DMS114 treated with DMSO at 0.1 percent for 48 hours (cell line): Measurements from ENCODE around the gene MID1.

Source experiments
- DNase-seq: peaks from one replicate; lab custom pipeline; 2025; ENCODE audit not compliant: unreplicated experiment; lab: John Stamatoyannopoulos, UW

Gene MID1

DNA sequence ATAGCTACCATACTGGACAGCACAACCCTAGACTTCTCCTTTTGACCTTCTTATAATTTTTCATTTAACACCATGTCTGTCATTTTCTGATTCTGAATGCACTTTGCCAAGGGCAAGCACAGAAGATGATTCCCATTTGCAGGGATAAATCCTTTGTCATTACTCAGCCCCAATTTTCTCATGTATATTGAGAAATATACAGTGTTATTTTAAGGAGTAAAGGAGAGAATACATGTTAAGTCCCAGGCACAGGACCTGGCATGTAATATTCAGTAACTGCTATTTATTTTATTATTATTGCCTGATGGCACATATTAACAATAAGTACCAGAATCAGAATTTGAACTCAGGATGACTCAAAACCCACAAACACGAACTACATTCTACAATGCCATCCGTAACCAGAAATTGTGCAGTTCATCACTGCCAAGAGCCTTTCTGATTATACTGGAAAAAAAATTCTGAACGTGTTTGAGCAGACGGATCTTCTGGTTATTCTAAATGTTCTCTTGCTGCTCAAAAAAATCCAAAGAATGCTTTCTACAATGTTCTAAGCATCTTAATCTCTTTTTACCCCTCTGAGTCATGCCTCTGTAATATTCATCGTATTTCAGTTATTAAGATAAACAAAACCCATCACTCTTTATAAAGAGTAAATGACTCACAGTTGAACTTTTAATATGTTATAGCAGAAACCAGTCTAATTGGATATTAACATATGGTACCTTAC is 170.0 kb downstream of the MID1 start:
- no peak for DNase-seq

DNA sequence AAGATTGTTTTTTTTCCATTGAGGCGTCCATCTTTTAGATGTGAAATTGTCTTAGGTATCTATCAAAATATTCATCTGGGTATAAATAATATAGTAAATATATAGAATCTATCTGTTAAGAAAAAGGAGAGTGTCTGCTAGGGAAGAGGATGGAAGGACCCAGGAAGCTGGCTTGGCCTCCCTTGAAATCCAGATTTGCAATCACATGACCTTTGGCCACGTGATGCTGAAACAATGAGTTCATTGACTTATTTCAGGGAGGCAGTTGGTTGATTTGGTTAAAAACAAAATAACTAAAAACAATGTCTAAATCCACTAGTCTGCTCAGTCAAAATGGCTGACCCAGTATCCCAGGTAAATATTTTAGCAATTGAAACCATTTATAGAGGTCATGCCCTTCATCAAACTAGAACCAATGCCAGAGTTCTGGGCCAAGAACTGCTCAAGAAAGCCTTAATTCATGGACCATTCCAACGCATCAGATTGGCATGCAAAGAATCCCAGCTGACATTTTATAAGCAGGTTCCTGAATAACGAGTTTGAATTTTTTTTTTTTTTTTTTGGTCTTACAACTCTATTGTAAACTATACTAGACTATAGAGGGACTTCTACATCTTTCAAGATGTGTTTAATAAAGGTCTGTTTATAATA is 172.7 kb downstream of the MID1 start:
- no peak for DNase-seq

DNA sequence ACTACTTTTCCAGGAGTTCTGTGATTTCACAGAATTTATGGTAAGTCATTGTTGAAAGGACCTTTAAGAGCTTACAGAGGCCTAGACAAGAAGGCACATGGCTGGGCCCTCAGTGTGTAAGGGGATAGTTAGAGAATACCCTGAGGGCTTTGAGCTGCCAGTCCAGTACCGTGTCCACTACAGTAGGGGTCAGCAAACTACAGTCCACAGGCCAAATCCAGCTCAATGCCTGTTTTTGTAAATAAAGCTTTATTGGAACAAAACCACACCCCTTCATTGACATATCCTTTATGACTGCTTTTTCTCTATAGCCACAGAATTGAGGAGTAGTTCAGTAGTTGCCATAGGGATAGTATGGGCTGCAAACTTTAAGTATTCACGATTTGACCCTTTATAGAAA is 176.2 kb downstream of the MID1 start:
- DNase-seq: peak; percentile 12

DNA sequence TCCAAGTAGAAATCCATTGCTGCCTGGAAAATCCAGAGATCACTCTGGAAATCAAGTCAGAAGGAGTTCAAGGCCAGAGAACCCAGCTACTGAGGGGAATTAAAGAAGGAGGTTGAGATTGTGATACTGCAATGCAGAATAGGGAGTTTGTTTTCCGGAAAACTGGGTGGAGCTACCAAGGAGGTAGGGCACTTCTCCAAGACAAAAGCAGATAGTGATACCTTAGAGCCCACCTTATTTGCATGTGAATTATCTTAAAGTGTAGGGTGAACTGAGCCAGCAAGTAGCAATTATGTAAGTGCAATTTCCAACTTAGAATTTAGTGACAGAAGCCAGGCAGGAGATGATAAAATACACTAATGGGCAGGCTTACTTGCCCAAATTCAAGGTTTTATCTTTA is 178.9 kb downstream of the MID1 start:
- no peak for DNase-seq

DNA sequence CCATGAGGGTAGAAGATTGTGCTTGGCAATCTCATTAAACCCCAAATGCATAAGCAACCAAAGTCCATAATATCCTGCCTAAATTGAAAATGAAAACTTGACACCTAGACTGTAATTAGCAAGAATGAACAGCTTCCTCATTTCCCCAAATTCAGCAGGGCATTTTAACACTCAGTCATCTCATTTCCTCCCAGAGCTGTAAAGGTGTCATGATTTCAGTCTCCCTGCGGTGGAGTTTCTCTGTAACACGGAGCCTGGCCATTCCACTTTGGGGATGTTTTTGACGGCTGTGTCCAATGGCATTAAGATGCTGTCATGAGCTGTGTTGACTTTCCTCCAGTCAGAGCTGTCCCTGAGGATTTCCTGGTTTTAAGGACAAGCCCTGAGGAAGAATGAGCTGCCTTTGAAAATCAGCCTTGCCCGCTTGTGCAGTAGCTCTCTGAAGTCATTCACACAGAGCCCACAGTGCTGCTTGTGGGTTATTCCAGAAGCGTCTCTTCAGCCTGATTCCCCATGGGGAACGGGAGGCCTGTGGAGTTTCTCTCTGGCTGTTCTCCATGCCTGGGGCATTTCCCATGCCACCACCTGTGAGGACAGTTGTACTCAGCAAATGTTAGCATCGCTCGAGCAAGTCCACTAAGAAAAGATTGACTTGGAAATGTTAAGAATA is 187.0 kb downstream of the MID1 start:
- no peak for DNase-seq

DNA sequence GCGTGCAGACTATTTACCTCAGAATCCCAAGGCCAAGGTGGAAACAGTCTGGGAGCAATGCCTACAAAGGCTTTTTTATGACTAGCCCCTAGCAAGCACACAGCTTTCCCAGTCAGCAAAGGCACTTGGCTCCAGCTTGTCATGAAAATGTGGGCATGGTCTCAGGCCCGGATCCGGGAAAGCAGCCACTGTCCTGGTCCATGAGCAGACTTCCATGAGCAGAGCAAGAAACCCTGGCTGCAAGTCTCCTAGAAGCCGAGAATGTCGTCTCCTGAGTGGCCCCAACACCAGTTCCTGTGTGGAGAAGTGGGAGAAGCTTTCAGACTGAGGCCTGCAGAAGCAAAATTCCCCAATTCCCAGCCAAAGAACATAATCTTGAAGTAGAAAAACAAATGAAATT is 190.5 kb downstream of the MID1 start:
- no peak for DNase-seq

DNA sequence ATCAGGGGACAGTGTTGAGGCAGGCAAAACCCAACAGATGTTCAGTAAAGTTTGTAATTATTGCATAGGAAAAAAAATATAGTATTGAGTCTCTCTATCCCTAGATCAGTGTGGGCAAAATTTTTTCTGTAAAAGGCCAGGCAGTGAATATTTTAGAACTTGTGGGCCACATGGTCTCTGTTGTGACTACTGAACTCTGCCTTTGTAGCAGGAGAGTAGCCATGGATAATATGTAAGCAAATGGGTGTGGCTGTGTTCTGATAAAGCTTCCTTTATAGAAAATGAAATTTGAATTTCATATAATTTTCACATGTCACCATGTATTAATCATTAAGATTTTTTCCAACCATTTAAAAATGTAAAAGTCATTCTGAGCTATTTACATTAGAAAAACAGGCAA is 193.1 kb downstream of the MID1 start:
- no peak for DNase-seq

DNA sequence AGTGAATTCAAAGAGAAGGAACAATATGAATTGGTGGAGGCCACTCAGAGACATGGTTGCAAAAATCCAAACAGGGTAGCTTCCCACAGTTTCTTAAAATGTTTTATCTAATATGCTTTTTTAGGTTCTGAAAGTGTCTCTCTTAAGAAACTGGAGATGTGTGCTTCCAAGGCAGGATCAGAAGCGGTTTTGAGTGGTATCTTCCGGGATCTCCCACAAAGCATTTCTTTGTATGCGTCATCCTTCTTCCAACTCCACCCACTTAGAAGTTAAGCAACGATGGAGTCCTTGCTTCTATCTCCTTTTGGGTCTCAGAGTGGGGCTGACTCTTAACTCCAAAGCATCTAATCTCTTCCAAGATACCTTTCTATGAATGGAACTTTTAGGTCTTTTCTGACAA is 196.7 kb downstream of the MID1 start:
- no peak for DNase-seq

DNA sequence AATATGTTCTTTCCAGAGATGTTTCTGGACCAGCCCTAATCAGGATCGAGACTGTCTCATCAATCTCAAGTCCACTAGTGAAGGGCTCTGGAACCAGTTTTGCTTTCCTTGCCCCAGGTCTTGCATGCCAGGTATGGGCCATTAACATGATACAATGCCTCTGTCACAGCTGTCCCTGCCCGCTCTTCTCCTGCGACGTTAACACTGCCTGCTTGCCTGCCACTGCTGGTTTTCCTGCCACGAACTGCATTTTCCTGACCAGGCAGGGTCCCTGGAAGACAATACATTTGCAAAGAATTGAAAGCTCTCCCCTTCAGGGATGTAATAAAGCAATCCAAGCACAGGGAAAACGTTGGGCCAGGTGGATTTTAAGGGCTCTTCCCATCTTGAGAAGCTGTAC is 200.3 kb downstream of the MID1 start:
- no peak for DNase-seq

DNA sequence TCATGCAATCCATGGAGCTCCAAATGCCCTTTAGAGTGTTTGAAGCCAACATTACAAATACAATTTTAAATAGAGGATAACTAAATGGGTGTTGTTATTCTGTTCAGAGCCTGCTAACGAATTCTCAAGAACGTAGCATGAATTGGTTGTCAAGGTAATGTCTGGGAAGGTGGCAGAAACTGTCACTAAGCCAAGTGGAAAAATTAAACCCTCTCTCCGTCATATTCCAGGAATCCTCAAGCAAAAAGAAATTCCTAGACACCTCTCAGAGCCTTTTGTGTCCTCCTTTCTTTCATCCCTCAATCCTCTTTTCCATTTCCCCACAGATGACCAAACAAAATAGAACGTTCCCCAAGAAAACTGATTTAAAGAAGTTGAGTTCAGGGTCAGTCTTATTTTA is 204.0 kb downstream of the MID1 start:
- DNase-seq: no peak

DNA sequence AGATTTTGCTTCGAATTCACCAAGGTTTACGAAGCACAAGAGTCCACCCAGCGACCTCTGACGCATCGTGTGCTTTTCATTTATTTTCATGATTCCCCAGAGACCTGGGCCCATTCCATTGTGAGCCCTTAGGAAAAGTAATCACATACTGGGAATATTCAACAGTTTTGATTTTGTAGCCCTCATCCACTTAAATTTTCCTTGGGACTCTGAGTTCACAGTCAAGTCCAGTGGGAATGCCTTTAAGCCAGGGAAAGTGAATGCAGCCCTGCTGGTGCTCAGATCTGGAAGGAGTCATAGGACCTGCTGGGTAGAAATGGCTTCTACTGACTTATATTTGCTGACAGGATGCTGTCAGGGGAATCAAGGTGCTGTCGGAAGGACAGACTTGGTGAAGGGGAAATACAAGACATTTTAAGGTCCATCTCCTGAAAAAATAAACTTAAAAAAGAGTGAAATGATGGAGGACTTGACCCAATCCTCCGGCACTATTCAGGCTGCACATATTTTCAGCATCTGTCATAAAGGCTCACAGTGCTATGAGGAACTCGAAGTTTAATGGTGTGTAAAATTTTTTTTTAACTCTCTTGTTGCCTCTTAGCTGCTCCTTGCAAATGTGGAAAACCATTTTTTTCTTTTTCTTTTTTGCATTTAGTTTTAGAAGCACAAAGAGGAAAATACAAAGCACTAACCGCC is 204.9 kb downstream of the MID1 start:
- DNase-seq: no peak

DNA sequence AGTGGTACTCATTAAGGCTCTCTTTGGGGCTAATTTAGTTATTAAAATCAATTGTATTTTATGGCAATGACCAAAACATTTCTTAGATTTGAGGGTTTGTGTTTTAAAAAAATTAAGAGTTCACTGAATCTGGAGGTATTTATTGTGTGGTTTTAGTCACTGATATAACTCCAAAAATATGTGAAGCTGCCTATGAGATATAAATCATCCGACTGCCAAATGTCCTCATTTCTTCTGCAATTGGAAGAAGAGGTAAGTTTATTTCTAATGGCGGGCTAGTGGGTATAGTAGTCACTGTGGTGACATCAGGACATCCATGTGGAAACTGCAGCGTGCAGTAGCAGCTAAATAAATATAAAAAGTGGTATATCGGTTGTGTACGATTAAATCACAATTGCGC is 205.5 kb downstream of the MID1 start:
- DNase-seq: no peak

DNA sequence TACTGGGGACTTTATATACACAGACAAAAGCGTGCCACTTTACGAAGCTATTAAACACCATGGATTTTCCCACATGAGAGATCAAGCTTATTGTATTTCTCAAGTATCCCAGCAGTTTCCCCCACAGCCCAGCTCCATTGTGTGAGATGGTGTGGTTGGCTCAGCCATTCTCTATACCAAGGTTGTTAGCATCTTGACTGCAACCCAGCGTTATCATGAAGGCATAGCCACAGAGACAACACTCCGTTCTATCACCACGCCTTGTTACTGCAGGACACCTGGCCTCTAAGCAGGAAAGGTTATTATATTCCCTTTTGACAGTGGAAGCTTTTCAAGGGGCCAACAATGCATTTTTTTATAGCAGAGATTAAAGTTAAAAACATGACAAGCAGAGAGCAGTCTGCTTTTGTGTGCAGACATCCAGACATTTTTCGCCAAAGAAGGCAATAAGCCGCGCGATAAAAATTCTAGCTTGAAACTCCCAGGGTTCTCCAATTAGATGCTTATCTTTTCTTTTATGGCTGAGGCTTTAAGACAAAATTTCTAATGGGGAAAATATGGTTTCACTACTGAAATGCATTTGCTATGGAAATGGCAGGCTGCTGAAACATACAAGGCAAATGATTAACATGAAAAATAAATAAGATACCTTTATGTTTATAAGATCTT is 206.1 kb downstream of the MID1 start:
- no peak for DNase-seq

DNA sequence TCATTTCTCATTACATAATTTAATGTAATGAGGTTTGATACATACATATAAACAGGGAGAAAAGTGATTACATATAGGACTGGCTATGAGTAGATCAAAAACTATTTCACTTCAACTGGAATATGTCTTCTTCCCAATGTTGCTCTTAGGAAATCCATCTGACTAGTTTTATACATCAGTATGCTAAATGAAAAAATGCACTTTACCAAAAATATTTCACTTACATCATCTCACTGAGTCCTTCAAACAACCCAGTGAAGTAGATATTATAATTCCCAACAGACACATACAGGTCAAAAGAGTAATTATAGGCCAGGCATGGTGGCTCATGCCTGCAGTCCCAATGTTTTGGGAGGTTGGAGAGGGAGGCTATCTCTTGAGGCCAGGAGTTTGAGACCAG is 215.9 kb downstream of the MID1 start:
- DNase-seq: no peak

DNA sequence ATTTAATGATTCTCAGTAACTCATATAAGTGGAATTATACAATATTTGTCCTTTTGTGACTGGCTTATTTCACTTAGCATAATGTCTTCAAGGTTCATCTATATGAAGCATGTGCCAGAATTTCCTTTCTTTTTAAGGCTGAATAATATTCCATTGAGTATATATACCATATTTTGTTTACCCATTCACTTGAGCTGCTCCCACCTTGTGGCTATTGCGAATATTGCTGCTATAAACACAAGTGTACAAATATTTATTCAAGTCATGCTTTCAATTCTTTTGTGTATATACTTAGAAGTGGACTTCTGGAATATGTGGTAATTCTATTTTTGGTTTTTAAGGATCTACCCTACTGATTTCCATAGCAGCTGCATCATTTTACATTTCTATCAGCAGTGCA is 219.1 kb downstream of the MID1 start:
- no peak for DNase-seq

DNA sequence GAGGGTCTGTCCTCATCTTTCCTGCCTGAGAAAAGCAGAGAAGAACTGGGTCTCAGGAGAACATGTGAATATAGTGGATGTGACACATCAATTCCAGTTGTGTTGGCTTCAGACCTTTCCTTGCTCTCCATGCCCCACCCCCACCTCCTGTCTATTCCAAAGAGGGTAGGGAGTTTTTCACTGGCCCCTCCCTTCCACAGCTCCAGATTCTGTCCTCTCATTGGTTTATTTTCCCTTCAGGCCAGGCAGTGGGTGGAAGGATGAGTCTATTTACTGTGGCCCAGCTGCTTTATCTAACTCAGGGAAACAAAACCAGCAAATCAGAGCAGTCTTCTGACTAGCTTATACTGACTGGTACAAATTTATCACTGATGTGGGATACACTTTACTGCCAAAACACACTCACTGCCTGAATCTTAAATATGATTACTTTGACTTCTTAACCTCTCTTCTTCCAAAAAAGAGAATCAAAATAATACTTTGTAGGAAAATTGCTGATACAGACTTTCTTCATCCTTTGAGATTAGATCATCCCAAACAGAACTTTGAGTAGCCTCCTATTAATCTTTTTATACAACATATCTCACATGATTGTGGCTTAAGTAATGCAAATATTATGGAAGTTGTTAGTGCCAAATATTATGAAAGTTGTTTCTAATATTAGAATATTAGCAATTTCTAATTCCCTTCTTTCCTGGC is 221.2 kb downstream of the MID1 start:
- DNase-seq: no peak

DNA sequence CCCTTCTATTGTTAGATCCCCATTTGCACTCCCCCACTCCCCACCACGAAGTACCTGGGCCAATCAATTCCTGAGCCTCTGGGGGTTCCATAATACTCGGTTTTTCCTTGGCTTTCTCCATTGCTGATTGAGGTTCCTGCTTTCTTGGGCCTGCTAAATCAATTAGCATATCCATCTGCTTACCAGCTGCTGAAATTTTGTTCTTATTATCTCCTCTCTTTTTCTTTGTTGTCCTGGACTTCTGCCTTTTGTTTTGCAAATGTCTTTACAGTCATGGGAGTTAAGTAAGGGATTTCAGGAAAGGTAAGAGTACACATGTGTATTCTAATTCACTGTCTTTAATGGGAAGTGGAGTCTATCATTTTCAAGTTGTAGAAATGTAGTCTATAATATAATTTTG is 222.2 kb downstream of the MID1 start:
- no peak for DNase-seq

DNA sequence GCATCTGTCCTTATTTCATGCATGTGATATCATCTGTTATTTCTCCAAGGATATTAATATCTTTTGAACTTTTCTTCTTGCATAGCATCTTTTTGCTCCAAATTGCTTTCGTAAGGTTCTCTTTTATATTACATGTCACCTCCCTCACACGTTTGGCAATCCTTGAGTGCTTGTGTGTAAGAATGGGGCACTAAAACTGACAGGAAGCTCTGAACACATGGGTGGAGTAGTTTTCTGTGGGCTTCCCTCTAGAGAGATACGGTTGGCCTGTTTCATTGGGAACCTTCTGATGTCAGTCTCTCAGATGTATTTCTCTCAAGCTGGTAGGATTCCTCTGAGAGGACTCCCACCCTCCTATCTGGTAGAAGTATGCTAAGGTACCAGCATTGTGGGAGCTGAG is 223.0 kb downstream of the MID1 start:
- no peak for DNase-seq

DNA sequence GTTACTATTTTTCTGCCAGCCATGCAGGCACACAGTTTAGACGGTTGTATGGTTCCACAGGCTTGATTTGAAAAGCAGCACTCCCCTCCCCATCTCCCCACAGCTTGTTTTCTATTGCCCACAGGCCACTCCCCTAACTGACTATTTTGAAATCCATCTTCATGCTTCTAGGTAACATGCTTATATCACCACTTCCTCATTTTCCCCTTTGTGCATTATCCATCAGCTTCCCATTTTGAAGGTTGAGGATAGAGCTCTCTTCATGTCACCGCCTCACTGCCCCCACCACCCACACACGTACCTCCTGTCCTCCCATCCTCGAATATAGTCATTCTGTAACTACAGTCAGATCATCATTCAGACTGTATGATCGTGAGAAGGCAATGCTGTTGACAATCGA is 224.7 kb downstream of the MID1 start:
- no peak for DNase-seq
